ENCODE measurements around the gene RGS1. TPM values are rescaled to one million over a fixed set of nuclear protein-coding genes. Genes with fewer than 3 reads are reported as not detected.

Gene RGS1
- total RNA-seq, 2 experiments from 2014 or later, result 4.4 to 6.0 TPM

DNA sequence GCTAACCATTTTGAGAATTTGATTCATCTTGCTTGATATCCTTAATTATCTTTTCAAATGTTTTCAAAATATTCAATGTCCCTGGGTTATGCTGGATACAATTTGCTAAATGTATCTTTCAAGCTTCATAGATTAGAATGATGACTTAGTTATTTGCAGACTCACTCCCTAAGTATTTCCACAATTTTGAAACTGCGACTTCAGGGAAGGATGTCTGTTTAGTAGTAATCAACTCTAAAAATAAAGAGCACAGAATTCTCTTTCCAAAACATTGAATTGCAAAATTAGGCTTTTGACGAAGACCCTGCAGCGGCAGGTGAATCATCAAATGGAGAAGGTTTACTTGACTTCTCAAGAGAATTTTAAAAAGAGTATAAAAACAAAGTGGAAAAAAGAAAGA is 14.2 kb downstream of the RGS1 start:
- DNase-seq, result no peak
- Mint-ChIP-seq H3K4me1 (ENCODE audit: low read depth) (no peaks in the 10 kb centered on the region), H3K27ac (no peak overlapping the region), H3K9me3 (no peaks in the 10 kb centered on the region), H3K27me3 (ENCODE audit: low read depth) (peaks cover 7% of the 10 kb centered on the region), H3K4me3 (no peak overlapping the region), H3K36me3 (ENCODE audit: low read depth) (no peaks in the 10 kb centered on the region)
- intact Hi-C loops (cut with micrococcal nuclease), result no loop called here
- CTCF ChIA-PET, result no interaction called here

GRCh38 chr1:192592517-192592916 is 16.9 kb downstream of the RGS1 start:
- Mint-ChIP-seq H3K27me3 (ENCODE audit: low read depth) (peaks cover 11% of the 10 kb centered on the region), H3K27ac (no peak overlapping the region), H3K9me3 (no peaks in the 10 kb centered on the region), H3K4me3 (no peak overlapping the region), H3K36me3 (ENCODE audit: low read depth) (no peaks in the 10 kb centered on the region), H3K4me1 (ENCODE audit: low read depth) (no peaks in the 10 kb centered on the region)
- intact Hi-C loops (cut with micrococcal nuclease), result no loop called here
- CTCF ChIA-PET, result interaction anchor here (1.4 kb wide), 1 partner anchor 118 kb away, joined by 4 read pairs; no protein-coding TSS in a partner anchor
- DNase-seq, result no peak

GRCh38 chr1:192592981-192593708 is 17.6 kb downstream of the RGS1 start:
- H3K36me3 Mint-ChIP-seq (ENCODE audit: low read depth), result no peaks in the 10 kb centered on the region
- H3K27ac Mint-ChIP-seq, result no peak overlapping the region
- H3K4me3 Mint-ChIP-seq, result no peak overlapping the region
- H3K27me3 Mint-ChIP-seq (ENCODE audit: low read depth), result peaks cover 11% of the 10 kb centered on the region
- no peaks in the 10 kb centered on the region for H3K9me3 Mint-ChIP-seq
- DNase-seq, result no peak
- H3K4me1 Mint-ChIP-seq (ENCODE audit: low read depth), result no peaks in the 10 kb centered on the region
- intact Hi-C loops (cut with micrococcal nuclease), result no loop called here
- CTCF ChIA-PET, result interaction anchor here (1.4 kb wide), 1 partner anchor 118 kb away, joined by 4 read pairs; no protein-coding TSS in a partner anchor

DNA sequence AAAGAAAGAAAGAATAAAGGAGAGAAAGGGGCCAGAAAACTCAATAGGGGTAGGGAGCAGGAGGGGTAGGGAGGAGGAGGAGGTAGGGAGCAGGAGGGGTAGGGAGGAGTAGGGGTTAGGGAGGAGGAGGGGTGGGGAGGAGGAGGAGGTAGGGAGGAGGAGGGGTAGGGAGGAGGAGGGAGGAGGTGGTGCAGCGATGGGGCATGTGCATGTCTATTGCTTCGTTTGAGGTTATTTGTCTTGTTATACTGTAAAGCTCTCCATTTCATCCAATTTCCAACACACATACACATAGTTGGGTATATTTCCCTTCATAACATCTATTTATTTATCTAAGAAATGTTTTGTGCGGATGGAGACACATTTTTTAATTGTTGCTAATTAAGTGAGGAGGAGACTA is 19.7 kb downstream of the RGS1 start:
- no peaks in the 10 kb centered on the region for H3K9me3 Mint-ChIP-seq
- peaks cover 3% of the 10 kb centered on the region for H3K4me1 Mint-ChIP-seq (ENCODE audit: low read depth)
- peaks cover 8% of the 10 kb centered on the region for H3K27me3 Mint-ChIP-seq (ENCODE audit: low read depth)
- CTCF ChIA-PET, result no interaction called here
- H3K4me3 Mint-ChIP-seq, result no peak overlapping the region
- DNase-seq, result no peak
- no peak overlapping the region for H3K27ac Mint-ChIP-seq
- intact Hi-C loops (cut with micrococcal nuclease), result no loop called here
- H3K36me3 Mint-ChIP-seq (ENCODE audit: low read depth), result no peaks in the 10 kb centered on the region

DNA sequence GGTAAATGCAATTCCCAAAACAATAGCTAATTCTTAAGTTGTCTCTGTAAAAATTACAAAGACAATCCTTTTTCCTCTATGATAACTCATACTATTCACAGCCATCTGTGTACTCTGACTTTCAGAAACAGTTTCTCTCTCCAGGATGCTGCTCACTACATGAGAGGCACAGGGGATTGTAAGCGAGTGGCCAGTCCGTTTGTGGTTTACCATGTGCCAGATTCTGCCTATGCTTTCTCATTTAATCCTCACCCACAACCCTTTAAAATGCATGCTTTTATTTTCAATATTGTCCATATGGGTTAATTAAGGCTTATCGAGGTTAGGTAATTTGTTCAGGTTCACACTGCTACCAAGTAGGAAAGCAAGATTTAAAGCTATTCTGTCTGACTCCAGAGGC is 23.0 kb downstream of the RGS1 start:
- CTCF ChIA-PET, result no interaction called here
- peaks cover 7% of the 10 kb centered on the region for H3K27me3 Mint-ChIP-seq (ENCODE audit: low read depth)
- H3K4me3 Mint-ChIP-seq, result no peak overlapping the region
- no peaks in the 10 kb centered on the region for H3K9me3 Mint-ChIP-seq
- no peak for DNase-seq
- intact Hi-C loops (cut with micrococcal nuclease), result no loop called here
- peaks cover 26% of the 10 kb centered on the region for H3K4me1 Mint-ChIP-seq (ENCODE audit: low read depth)
- no peak overlapping the region for H3K27ac Mint-ChIP-seq
- no peaks in the 10 kb centered on the region for H3K36me3 Mint-ChIP-seq (ENCODE audit: low read depth)

DNA sequence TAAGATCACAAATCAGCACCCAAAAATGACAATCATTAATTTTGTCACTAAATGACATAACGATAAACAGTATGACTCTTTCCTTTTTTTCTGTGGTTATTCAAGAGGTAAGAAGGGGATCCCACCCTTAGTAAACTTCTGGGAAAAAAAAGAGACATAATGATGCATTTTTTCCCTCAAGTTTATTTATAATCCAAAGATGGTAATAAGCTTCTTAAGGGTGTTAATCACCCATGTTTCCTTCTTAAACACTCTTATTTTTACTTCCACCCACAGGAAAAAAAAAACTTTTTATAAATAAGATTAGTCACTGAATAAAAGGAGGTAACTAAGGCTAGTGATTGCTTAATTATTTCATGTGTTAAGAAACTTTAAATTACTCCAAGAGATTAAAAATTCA is 24.7 kb downstream of the RGS1 start:
- Mint-ChIP-seq H3K27ac (no peak overlapping the region), H3K4me3 (no peak overlapping the region), H3K9me3 (no peaks in the 10 kb centered on the region), H3K27me3 (ENCODE audit: low read depth) (peaks cover 2% of the 10 kb centered on the region), H3K4me1 (ENCODE audit: low read depth) (peaks cover 26% of the 10 kb centered on the region), H3K36me3 (ENCODE audit: low read depth) (no peaks in the 10 kb centered on the region)
- no peak for DNase-seq
- intact Hi-C loops (cut with micrococcal nuclease), result no loop called here
- CTCF ChIA-PET, result interaction anchor here (1.1 kb wide), 1 partner anchor 9 kb away, joined by 3 read pairs; no protein-coding TSS in a partner anchor

DNA sequence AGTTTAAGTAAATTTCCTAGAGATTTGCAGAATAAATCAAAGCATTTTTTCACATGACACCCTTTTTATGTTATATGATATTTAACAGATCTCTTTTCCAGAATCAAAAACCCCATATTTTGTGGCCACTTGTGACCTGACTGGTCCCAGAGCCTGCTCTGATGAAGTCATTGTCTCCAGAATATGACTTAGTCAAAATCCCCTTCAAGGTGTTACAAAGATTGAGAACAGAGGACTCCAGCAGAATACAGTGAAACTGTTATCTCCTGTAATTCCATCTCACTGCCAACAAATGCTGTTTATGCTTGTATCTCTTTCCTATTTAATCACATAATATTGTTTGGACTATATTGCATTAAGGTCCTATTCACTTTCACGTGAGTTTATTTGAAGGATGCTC is 25.6 kb downstream of the RGS1 start:
- CTCF ChIA-PET, result no interaction called here
- intact Hi-C loops (cut with micrococcal nuclease), result loop anchor here (1.0 kb wide), 3 partner anchors 21 to 84 kb away; no protein-coding TSS in a partner anchor
- H3K4me1 Mint-ChIP-seq (ENCODE audit: low read depth), result peaks cover 26% of the 10 kb centered on the region
- H3K9me3 Mint-ChIP-seq, result no peaks in the 10 kb centered on the region
- no peak overlapping the region for H3K4me3 Mint-ChIP-seq
- no peak for DNase-seq
- H3K27me3 Mint-ChIP-seq (ENCODE audit: low read depth), result no peaks in the 10 kb centered on the region
- no peak overlapping the region for H3K27ac Mint-ChIP-seq
- no peaks in the 10 kb centered on the region for H3K36me3 Mint-ChIP-seq (ENCODE audit: low read depth)

- no peak for DNase-seq
- Mint-ChIP-seq H3K4me3 (no peak overlapping the region), H3K27me3 (ENCODE audit: low read depth) (no peaks in the 10 kb centered on the region), H3K27ac (no peak overlapping the region), H3K9me3 (no peaks in the 10 kb centered on the region), H3K36me3 (ENCODE audit: low read depth) (no peaks in the 10 kb centered on the region), H3K4me1 (ENCODE audit: low read depth) (peaks cover 26% of the 10 kb centered on the region)
- intact Hi-C loops (cut with micrococcal nuclease), result loop anchor here (1.0 kb wide), 3 partner anchors 21 to 84 kb away; no protein-coding TSS in a partner anchor
- CTCF ChIA-PET, result no interaction called here
These were observed 26.0 kb downstream of the RGS1 start for GRCh38 chr1:192601567-192601966.

GRCh38 chr1:192602757-192603156 is 27.2 kb downstream of the RGS1 start:
- intact Hi-C loops (cut with micrococcal nuclease), result no loop called here
- Mint-ChIP-seq H3K27me3 (ENCODE audit: low read depth) (no peaks in the 10 kb centered on the region), H3K36me3 (ENCODE audit: low read depth) (no peaks in the 10 kb centered on the region), H3K4me1 (ENCODE audit: low read depth) (peaks cover 26% of the 10 kb centered on the region), H3K27ac (no peak overlapping the region), H3K9me3 (no peaks in the 10 kb centered on the region), H3K4me3 (no peak overlapping the region)
- no peak for DNase-seq
- CTCF ChIA-PET, result interaction anchor here (1.5 kb wide), 1 partner anchor 128 kb away, joined by 6 read pairs; no protein-coding TSS in a partner anchor

- no peaks in the 10 kb centered on the region for H3K27me3 Mint-ChIP-seq (ENCODE audit: low read depth)
- CTCF ChIA-PET, result interaction anchor here (1.5 kb wide), 1 partner anchor 129 kb away, joined by 6 read pairs; no protein-coding TSS in a partner anchor
- H3K36me3 Mint-ChIP-seq (ENCODE audit: low read depth), result no peaks in the 10 kb centered on the region
These were observed 27.7 kb downstream of the RGS1 start for GRCh38 chr1:192603218-192603787.

DNA sequence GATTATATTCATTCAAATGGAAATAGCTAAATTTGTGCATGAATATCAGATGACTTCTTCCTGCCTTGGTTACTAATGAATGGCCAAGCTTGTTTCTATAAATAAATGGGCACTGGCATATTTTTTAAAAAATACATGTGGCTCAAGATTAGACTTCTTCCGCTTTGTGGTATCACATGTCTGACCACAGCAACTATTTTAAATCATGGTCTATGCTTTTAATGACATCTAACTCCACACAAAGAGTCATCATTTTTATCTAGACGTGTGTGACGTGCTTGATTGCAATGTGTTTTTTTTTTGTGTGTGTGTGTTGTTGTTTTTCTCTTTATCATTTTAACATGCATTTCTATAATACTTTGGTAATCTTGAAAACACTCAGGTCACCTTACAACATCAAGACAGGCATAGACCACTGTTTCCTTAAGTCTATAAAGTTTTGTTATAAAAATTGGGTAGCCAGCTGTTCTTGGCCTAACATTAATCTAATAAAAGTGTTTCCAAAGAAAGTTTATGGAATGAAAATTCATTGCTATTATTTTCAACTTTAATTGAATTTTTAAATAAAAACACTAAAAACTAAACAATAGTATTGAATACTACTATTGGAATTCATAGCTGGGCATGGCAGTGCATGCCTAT is 29.5 kb downstream of the RGS1 start:
- Mint-ChIP-seq H3K9me3 (no peaks in the 10 kb centered on the region), H3K4me1 (ENCODE audit: low read depth) (peaks cover 37% of the 10 kb centered on the region), H3K27ac (no peak overlapping the region), H3K36me3 (ENCODE audit: low read depth) (no peaks in the 10 kb centered on the region), H3K27me3 (ENCODE audit: low read depth) (no peaks in the 10 kb centered on the region), H3K4me3 (no peak overlapping the region)
- no peak for DNase-seq
- intact Hi-C loops (cut with micrococcal nuclease), result no loop called here
- CTCF ChIA-PET, result interaction anchor here (1.1 kb wide), 1 partner anchor 127 kb away, joined by 3 read pairs; no protein-coding TSS in a partner anchor

More at GRCh38 chr1:192603218-192603787, 27.7 kb downstream of the RGS1 start:
- no peak for DNase-seq
- no peak overlapping the region for H3K27ac Mint-ChIP-seq
- no peak overlapping the region for H3K4me3 Mint-ChIP-seq
- peaks cover 26% of the 10 kb centered on the region for H3K4me1 Mint-ChIP-seq (ENCODE audit: low read depth)
- intact Hi-C loops (cut with micrococcal nuclease), result no loop called here
- H3K9me3 Mint-ChIP-seq, result no peaks in the 10 kb centered on the region

DNA sequence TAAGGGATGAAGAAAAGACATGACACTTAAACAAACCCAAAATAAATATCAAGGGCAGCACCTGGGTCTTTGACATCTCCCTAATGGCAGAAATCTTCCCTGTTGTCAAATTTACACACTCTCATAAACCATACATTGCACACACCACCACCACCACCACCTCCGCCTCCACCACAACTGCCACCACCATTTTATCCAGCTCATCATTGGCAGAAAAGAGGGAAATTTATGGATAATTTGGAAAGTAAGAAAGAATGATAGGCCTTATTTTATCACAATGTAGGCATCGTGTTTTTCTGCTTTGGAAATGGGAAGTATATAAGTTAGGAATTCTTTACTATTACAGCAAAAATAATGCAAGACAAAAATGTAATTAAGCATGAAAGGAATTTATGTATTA is 33.1 kb downstream of the RGS1 start:
- intact Hi-C loops (cut with micrococcal nuclease), result loop anchor here (1.0 to 2.0 kb wide), 7 partner anchors 28 to 131 kb away; no protein-coding TSS in a partner anchor
- no peak overlapping the region for H3K27ac Mint-ChIP-seq
- CTCF ChIA-PET, result interaction anchor here (0.7 to 2.1 kb wide), 8 partner anchors 8 to 134 kb away, joined by 3 to 14 read pairs (median 4); no protein-coding TSS in a partner anchor
- DNase-seq, result no peak
- peaks cover 14% of the 10 kb centered on the region for H3K4me1 Mint-ChIP-seq (ENCODE audit: low read depth)
- H3K27me3 Mint-ChIP-seq (ENCODE audit: low read depth), result no peaks in the 10 kb centered on the region
- H3K36me3 Mint-ChIP-seq (ENCODE audit: low read depth), result no peaks in the 10 kb centered on the region
- H3K4me3 Mint-ChIP-seq, result no peak overlapping the region
- H3K9me3 Mint-ChIP-seq, result no peaks in the 10 kb centered on the region

Measured in activated naive CD4-positive, alpha-beta T cell treated with anti-CD3 and anti-CD28 coated beads for 36 hours (primary cell).